ENCODE results near the gene IBA57. TPM values are rescaled to one million over a fixed set of nuclear protein-coding genes. Genes with fewer than 3 reads are reported as not detected.
"Not testable (repeated sequence)": the region's sequence is repeated elsewhere in the genome, so short reads cannot be mapped to it uniquely, and the experiment has no call there.

IBA57 gene
- total RNA-seq, 1 experiment from 2014 or later, result 19.4 TPM

GRCh38 chr1:228175316-228176023, 9.9 kb downstream of the IBA57 start:
- Histone ChIP-seq H3K9me3 (no peaks in the 10 kb centered on the region), H3K27me3 (no peaks in the 10 kb centered on the region), H3K36me3 (no peaks in the 10 kb centered on the region; the same call in 1 of the 2 replicates), H3K4me3 (no peak overlapping the region)
- no peak for DNase-seq

GRCh38 chr1:228176024-228176395, 10.4 kb downstream of the IBA57 start:
- DNase-seq, result no peak
- H3K27me3 ChIP-seq, result no peaks in the 10 kb centered on the region
- H3K36me3 ChIP-seq, result no peaks in the 10 kb centered on the region; the same call in 1 of the 2 replicates
- H3K4me3 ChIP-seq, result no peak overlapping the region
- no peaks in the 10 kb centered on the region for H3K9me3 ChIP-seq

DNA sequence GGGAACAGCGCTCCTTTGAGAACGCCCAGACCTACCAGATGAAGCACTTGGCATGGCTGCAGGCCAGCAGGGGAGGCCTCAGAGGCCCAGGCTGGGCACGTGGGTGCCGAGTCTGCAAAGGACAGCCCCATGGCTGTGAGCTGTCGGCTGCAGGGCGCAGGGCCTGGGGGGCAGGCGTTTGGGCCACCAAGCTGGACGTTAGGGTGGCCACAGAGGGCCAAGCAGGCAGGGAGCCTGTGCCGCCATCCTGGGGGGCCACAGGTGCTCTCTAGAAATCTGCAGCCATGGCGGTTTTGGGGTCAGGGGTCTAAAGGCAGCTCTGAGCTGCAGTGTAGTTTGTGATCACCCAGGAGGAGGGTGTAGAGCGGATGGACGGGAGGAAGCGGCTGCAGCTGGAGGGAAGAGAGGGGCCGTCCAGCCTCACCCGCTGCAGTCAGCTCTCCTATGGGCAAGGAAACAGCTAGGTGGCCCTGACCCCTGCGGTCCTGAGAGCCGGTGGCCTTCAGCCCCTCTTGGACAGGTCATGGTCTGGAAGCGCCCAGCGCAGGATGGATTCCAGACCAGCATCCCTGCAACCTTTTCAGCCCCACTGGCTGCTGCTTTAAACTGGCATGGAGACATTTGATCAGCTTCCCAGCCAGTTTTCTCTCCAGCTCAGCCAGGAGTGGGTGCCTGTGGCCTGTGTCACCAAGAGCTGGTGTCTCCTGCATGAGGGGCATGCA, 11.0 kb downstream of the IBA57 start:
- DNase-seq, result no peak
- no peak overlapping the region for H3K4me3 ChIP-seq
- H3K9me3 ChIP-seq, result no peaks in the 10 kb centered on the region
- no peaks in the 10 kb centered on the region; the same call in 1 of the 2 replicates for H3K36me3 ChIP-seq
- no peaks in the 10 kb centered on the region for H3K27me3 ChIP-seq

GRCh38 chr1:228177183-228177475, 11.5 kb downstream of the IBA57 start:
- DNase-seq, result no peak
- no peaks in the 10 kb centered on the region for H3K27me3 ChIP-seq
- H3K9me3 ChIP-seq, result no peaks in the 10 kb centered on the region
- no peak overlapping the region for H3K4me3 ChIP-seq
- no peaks in the 10 kb centered on the region; the same call in 1 of the 2 replicates for H3K36me3 ChIP-seq

DNA sequence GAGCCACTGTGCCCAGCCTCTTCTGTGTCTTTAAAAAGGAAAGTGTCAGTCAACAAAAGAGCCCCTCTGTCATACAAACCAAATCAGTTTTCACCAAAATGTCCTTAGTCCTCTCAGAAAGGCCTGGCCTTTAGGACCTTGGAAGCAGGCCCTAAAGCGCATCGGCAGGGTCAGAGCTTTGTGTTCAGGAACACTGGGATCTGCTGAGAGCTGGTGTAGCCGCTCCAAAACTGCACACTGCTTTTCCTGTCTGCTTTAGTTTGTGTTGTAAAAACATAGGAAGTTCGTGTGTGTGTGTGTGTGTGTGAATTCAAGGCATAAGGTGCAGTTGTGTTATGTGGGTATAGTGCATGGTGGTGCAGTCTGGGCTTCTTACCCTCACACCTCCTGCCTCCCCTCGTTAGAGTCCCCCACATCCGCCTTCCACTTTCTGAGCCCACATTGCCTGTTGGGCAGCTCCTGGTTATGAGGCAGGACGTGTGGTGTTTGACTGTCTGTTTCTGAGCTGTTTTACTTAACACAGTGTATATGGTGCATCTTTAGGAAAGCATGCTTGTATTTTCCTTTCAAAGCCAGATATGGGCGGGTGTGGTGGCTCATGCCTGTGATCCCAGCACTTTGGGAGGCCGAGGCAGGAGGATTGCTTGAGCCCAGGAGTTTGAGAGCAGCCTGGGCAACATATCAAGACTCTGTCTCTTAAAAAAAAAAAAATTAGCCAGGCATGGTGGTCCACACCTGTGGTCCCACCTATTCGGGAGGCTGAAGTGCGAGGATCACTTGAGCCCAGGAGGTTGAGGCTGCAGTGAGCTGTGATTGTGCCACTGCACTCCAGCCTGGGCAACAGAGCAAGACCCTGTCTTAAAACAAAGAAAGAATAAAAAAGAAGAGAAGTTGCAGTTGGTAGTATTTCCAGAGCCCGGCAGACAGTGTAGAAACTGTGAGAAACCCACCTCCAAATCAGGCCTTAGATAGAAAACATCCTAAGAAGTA, 12.4 kb downstream of the IBA57 start:
- no peaks in the 10 kb centered on the region for H3K27me3 ChIP-seq
- no peak overlapping the region for H3K4me3 ChIP-seq
- no peak for DNase-seq

DNA sequence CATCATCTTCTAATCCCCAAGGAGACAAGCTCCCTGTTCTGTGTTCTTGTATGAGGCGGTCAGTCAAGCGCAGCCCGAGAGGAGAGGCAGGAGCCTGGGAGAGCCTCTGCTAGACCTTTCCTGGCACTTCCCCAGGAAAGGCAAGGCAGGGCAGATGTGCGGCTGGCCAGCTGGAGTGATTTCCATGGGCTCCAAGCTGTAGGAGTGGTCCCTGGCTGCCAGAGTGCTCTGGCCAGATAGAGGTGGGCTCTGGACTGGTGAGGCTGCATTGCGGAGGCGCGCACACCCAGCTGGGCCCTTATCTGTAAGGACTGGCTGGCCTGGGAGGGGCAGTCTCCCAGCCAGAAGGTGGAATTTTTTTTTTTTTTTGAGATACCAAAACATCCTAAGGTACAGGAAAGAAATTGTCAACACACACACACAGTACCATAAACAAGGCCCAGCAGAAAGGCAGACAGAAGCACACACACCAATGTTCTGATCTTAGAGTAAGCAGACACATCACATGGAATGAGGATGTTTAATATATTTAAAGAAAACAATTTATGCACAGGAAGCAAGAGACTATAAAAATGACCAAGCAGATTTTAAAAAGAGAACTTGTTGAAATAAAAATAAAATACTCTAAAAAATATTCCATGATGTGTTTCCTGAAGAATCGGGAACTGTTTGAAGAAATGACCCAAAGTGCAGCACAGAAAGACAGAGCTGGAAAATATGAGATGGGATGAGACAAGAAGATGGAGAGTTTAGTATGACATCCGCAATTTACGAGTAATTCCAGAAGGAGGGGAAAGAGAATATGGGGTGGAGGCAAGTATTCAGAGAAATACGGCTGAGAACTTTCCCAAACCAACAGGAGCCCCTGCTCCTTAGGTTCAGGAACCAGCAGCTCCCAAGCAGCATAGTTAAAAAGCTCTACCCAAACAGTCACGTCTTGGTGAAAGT, 13.4 kb downstream of the IBA57 start:
- Histone ChIP-seq H3K4me3 (no peak overlapping the region), H3K27me3 (no peaks in the 10 kb centered on the region), H3K36me3 (no peaks in the 10 kb centered on the region; the same call in 1 of the 2 replicates), H3K9me3 (no peaks in the 10 kb centered on the region)
- no peak for DNase-seq

More for the DNA sequence above, 12.4 kb downstream of the IBA57 start:
- no peaks in the 10 kb centered on the region for H3K9me3 ChIP-seq
- H3K36me3 ChIP-seq, result no peaks in the 10 kb centered on the region; the same call in 1 of the 2 replicates

DNA sequence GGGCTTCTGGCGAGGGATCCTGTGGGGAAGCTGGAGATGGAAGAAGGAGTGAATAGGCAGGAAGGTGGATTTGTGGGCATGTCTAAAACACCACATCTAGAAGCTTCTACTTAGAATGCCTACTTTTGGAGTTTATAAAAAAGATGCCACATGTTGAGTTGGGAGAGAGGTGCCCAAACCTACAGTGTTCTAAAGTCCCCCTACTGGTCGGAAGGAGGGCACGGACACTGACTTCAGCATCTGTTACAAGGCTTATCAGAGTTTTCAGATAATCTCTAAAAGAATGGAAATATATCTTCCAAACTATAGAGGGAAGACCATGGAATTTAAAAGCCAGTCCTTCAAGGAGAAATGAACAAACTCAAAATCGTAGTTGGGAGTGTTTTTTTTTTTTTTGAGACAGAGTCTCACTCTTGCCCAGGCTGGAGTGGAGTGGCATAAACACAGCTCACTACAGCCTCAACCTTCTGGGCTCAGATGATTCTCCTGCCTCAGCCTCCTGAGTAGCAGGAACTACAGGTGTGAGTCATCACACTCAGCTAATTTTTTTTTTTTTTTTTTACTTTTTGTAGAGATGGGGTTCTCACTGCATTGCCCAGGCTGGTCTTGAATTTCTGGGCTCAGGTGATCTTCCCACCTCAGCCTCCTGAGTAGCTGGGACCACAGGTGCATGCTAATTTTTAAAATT, 14.8 kb downstream of the IBA57 start:
- no peaks in the 10 kb centered on the region for H3K36me3 ChIP-seq
- H3K27me3 ChIP-seq, result no peaks in the 10 kb centered on the region
- H3K9me3 ChIP-seq, result no peaks in the 10 kb centered on the region
- no peak for DNase-seq
- H3K4me3 ChIP-seq, result no peak overlapping the region

DNA sequence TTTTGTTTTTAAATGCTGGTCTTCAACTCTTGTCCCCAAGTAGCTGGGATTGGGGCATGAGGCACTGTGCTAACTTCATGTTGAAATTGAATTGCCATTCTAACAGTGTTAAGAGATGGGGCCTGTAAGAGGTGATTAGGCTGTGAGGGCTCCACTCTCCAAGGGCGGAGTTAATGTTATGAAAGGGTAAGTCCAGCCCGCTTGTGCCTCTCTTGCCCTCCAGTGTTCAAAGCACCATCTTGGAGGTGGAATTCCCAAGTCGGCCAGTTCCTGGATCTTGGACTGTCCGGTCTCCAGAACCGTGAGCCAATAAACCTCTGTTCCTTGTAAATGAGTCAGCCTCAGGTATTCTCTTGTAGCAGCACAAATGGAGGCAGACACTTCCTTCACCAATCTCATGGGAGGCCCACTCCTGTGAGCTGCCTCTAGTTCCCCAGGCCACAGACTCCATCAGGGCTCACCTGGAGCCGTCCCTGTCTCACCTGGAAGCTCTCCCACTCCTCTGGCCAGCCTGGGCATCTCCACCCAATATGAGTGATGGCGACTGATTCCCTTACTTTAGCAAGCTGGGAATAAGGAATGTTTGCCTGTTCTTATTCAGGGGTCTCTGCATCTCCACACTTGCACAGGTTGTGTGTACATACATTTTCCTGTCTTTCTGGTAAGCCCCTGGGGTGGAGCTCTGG, 15.5 kb downstream of the IBA57 start:
- Histone ChIP-seq H3K4me3 (no peak overlapping the region), H3K27me3 (no peaks in the 10 kb centered on the region), H3K36me3 (no peaks in the 10 kb centered on the region), H3K9me3 (no peaks in the 10 kb centered on the region)
- no peak for DNase-seq

DNA sequence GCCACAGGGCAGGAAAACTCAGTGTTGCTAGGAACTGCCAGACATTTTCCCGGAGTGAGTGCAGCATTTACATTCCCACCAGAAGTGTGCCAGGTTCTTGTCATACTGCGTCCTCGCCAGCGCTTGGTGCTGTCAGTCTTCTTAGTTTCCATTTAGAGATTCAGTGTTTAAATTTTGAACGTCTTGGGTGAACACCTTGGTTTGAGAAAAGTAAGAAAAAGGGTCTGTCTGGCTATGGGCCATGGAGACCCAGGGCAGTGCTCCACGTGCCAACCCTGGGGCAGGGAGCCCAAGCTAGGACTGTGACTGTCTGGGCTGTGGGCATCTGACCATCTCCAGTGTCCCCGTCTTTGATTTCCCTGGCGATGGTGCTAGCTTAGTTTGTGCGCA, 16.0 kb downstream of the IBA57 start:
- no peak for DNase-seq
- Histone ChIP-seq H3K27me3 (no peaks in the 10 kb centered on the region), H3K4me3 (no peak overlapping the region), H3K36me3 (no peaks in the 10 kb centered on the region), H3K9me3 (no peaks in the 10 kb centered on the region)

DNA sequence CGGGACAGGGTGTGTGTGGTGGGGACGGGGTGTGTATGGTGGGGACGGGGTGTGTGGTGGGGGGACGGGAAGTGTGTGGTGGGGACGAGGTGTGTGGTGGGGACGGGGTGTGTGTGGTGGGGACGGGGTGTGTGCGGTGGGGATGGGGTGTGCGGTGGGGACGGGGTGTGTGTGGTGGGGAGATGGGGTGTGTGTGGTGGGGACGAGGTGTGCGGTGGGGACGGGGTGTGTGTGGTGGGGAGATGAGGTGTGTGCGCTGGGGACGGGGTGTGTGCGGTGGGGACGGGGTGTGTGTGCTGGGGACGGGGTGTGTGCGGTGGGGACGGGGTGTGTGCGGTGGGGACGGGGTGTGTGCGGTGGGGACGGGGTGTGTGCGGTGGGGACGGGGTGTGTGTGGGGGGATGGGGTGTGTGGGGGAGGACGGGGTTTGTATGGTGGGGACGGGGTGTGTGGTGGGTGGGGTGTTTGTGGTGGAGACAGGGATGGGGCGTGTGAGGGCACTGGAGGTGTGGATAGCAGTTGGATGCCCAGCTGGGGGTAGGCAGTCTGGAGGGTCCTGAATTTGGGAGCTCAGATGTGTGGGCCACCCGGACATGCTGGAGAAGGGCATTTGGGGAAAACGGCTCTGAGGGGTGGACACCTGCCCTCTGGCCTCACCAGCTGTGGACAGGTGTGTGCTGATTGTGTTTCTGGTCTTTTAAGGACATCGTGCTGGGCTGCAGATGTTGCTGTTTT, 16.9 kb downstream of the IBA57 start:
- Histone ChIP-seq H3K36me3 (no peaks in the 10 kb centered on the region), H3K27me3 (no peaks in the 10 kb centered on the region), H3K4me3 (no peak overlapping the region), H3K9me3 (no peaks in the 10 kb centered on the region)
- no peak for DNase-seq

DNA sequence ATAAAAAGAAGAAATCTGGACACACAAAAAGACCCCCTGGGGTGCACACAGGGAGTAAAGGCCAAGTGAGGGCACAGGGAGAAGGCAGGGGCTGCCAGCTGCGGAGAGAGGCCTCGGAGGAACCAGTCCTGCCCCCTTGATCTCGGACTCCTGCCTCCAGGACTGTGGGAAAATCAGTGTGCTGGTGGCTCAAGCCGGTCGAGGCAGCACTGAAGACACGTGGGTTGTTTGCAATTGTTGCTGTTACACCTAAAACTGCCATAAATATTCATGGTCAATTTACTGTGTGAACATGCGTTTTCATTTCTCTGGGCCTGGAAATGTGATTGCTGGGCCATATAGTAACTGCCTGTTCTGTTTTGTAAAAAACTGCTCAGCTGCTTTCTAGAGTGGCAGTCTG, 18.5 kb downstream of the IBA57 start:
- peaks cover 7% of the 10 kb centered on the region for H3K9me3 ChIP-seq
- no peak for DNase-seq
- no peak overlapping the region for H3K4me3 ChIP-seq
- H3K27me3 ChIP-seq, result no peaks in the 10 kb centered on the region
- no peaks in the 10 kb centered on the region for H3K36me3 ChIP-seq

DNA sequence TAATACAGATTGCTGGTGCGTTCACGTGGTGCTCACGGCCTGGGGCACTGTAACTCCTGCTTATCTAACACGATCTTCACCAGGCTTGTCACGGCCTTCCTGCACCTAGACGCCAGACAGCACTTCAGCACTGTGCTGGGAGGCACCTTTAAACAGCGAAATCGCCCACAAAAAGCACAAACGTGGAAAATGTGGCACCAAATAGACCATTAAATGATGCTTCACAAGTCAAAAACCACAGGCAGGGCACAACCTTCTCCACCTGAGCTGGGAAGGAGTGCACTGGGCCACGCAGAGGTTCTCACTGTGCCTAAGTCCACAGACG, 20.0 kb downstream of the IBA57 start:
- DNase-seq, result no peak
- Histone ChIP-seq H3K9me3 (peaks cover 7% of the 10 kb centered on the region), H3K4me3 (no peak overlapping the region), H3K36me3 (no peaks in the 10 kb centered on the region), H3K27me3 (no peaks in the 10 kb centered on the region)

- not testable (repeated sequence) for DNase-seq, H3K4me3 ChIP-seq, H3K27me3 ChIP-seq, H3K36me3 ChIP-seq, H3K9me3 ChIP-seq
Measured at GRCh38 chr1:228188249-228188648, 22.6 kb downstream of the IBA57 start.

- DNase-seq, result no peak
- H3K27me3 ChIP-seq, result no peaks in the 10 kb centered on the region
- H3K9me3 ChIP-seq, result peaks cover 7% of the 10 kb centered on the region
- no peak overlapping the region for H3K4me3 ChIP-seq
- no peaks in the 10 kb centered on the region for H3K36me3 ChIP-seq
Measured at GRCh38 chr1:228190182-228190581, 24.6 kb downstream of the IBA57 start.

- Histone ChIP-seq H3K36me3 (no peaks in the 10 kb centered on the region), H3K27me3 (no peaks in the 10 kb centered on the region), H3K9me3 (peaks cover 7% of the 10 kb centered on the region), H3K4me3 (no peak overlapping the region)
- no peak for DNase-seq
Measured at GRCh38 chr1:228190778-228191177, 25.2 kb downstream of the IBA57 start.
